Omental fat pad (tissue), 4 donors: ENCODE data around the gene LDLRAD2. TPM values are rescaled to one million over a fixed set of nuclear protein-coding genes. Genes with fewer than 3 reads are reported as not detected.
A peak's percentile ranks its signal among the peaks of the same experiment; 100 is the strongest.
"Not testable (repeated sequence)": the region's sequence is repeated elsewhere in the genome, so short reads cannot be mapped to it uniquely, and the experiment has no call there.

ENCODE experiments used
- ATAC-seq: fragments of 150-250 bp; one replicate; pipeline ENCODE4 v1.9.1; 2016; ENCODE audit warnings: mild to moderate bottlenecking, moderate library complexity; ENCODE audit not compliant: low FRiP score
- DNase-seq: peaks from one replicate; pipeline ENCODE4 v3.0.0-alpha.2; 2019; ENCODE audit warnings: low spot score
- total RNA-seq, 4 donors: library from RNA; depleted of rRNA; stranded (reverse); fragments of >200 nt; gene quantifications; one replicate each; pipeline ENCODE4 v1.1.0, GENCODE V29; 2016
- TF ChIP-seq, protein P1 (sequence below), 3 donors: fragments of 450-650 bp; IDR thresholded peaks; one replicate each; pipeline ENCODE4 v1.5.1; 2016 to 2017; ENCODE audit warnings: antibody characterized with exemption in 3 of 3, mild to moderate bottlenecking in 3 of 3, moderate library complexity in 2 of 3

The LDLRAD2 gene
- total RNA-seq, 4 donors from 2014 or later = not detected

DNA sequence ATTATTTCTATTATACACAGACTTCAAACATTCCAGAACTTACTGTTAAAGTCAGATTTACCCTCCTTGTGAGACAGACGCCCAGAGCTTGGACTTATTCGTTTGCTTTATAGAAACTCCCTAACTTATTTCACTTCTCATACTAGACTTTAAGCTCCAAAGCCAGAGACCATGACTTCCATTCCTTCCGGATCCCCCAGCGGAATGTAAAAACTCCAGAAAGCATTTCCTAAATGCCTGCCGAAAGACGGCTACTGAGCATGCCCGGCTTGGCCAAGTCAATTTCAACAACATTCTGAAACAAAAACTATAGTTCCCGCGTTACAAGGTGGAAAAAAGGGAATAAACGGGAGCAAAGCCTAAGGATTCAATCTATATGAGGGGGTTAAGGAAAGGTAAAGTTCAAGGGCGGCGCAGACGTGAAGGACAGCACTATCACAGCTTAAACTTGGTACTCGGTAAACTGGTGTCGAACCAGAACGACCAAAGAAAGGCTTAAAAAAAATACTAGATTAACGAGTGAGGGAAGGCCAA, 30.2 kb upstream of the LDLRAD2 start:
- ATAC-seq (no peak), DNase-seq (no peak)
- TF ChIP-seq, protein P1, sequence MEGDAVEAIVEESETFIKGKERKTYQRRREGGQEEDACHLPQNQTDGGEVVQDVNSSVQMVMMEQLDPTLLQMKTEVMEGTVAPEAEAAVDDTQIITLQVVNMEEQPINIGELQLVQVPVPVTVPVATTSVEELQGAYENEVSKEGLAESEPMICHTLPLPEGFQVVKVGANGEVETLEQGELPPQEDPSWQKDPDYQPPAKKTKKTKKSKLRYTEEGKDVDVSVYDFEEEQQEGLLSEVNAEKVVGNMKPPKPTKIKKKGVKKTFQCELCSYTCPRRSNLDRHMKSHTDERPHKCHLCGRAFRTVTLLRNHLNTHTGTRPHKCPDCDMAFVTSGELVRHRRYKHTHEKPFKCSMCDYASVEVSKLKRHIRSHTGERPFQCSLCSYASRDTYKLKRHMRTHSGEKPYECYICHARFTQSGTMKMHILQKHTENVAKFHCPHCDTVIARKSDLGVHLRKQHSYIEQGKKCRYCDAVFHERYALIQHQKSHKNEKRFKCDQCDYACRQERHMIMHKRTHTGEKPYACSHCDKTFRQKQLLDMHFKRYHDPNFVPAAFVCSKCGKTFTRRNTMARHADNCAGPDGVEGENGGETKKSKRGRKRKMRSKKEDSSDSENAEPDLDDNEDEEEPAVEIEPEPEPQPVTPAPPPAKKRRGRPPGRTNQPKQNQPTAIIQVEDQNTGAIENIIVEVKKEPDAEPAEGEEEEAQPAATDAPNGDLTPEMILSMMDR (IDR thresholded peaks at IDR 0.05) = no peak

DNA sequence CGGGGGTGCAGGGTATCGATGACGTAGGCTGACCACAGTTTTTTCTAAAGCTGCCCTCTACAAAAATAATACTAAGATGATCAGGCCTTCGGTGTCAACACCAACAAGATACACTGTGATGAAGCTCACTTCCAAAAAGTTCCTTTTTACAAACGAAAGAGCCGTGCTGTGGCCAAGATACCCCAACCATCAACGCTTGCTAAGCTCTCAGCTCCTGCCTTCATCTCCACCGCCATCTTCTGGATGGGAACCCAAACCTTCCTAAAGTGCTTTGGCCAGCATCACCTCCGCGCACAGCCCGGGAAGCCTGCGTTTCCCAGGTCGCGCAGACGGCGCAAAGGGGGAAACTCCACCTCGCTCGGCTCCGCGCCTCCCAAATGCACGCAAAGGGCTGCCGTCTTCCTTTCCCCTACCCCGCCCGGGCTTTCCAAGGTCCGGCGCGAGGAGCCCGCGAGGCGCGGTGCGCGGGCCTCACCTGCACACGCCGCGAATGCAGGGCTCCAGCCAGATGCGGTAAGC, 29.7 kb upstream of the LDLRAD2 start:
- ATAC-seq = no peak
- TF ChIP-seq, protein P1 (IDR thresholded peaks at IDR 0.05) = no peak
- DNase-seq = no peak

DNA sequence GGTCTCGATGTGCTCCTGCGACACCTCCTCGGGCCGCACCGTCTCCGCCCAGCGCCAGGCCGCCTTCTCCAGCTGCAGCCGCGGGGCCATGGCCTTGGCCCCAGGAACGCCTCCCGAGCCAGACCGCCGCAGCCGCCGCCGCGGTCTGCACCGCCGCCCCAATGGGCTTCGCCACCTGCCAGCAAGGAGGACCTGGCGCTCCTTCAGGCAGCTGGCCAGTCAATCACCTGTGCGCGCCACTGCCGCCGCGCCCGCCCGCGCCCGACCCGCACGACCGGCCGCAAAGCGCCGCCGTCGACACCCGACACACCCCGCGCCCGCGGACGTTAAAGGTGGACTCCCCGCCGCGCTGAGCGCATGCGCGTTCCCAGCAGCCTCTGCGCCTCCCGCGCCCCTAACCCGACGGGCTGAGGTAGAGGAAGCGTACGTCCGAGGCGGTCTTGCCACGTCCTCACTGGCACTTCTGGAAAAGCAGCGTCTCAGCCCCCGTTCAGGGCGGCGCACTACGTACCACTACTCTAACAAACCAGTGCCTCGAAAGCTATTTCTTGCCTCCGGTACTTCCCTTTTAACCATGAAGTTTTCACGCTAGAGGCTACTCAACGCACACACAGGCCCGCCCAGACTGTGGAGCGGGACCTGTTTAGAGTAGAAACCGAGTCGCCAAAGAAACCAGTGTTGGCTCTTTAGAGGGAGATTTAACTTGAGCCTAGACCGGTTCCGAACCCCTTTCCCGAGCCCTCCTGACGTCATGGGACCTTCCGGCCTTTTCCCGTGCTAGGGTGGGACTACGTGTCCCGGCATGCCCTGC, 29.0 kb upstream of the LDLRAD2 start, which contains the start of gene USP48:
Gene USP48, minus strand, starts transcription at position 282 of the 811 bp plus-strand sequence. Its CDS starts 192 bp downstream, at position 90.
- TF ChIP-seq, protein P1 (IDR thresholded peaks at IDR 0.05) = no peak
- DNase-seq (peak; percentile 83), ATAC-seq (peak; percentile 97)

DNA sequence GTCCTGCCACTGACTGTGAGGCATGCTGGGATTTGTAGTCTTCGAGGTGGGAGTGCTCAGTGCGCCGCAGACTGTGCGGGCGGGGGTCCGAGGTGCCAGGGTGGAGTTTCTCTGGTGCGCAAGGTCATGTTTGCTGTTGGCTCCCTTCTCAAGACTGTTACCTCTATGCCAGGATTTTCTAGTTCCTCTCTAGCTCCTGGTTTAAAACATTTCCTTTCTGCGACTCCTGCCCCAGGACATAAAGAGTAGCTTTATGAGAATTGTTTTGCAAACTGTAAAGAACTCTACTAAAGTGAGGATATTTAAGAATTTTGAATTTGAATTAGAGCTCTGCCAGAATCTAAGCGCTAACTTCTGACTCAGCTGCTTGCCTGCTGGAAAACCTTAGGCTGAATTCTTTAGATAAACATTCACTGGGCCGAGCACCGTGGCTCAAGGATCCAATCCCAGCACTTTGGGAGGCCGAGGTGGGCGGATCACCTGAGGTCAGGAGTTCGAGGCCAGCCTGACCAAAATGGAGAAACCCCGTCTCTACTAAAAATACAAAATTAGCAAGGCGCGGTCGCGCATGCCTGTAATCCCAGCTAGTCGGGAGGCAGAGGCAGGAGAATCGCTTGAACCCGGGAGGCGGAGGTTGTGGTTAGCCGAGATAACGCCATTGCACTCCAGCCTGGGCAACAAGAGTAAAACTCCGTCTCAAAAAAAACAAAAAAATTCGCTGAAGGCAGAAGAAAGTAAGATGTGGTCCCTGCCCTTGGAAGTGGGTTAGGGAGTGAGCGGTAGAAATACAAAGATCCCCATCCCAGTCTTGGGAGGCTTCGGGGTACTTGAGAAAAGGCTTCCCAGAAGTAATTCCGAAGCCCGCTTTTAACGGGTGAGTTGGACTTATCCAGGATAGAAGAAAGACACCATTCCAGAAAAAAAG, 28.1 kb upstream of the LDLRAD2 start:
- TF ChIP-seq, protein P1 (IDR thresholded peaks at IDR 0.05) = no peak
- ATAC-seq (peak; percentile 35), DNase-seq (no peak)

DNA sequence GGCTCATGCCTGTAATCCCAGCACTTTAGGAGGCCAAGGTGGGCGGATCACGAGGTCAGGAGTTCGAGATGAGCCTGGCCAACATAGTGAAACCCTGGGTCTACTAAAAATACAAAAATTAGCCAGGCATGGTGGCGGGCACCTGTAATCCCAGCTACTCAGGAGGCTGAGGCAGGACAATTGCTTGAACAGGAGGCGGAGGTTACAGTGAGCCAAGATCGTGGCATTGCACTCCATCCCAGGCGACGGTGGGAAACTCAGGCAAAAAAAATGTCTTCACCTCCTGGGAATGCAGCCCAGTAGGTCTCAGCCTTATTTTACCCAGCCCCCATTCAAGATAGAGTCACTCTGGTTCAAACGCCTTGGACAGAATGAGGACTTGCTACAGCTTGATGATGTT, 26.3 kb upstream of the LDLRAD2 start:
- ATAC-seq, DNase-seq: not testable (repeated sequence)

DNA sequence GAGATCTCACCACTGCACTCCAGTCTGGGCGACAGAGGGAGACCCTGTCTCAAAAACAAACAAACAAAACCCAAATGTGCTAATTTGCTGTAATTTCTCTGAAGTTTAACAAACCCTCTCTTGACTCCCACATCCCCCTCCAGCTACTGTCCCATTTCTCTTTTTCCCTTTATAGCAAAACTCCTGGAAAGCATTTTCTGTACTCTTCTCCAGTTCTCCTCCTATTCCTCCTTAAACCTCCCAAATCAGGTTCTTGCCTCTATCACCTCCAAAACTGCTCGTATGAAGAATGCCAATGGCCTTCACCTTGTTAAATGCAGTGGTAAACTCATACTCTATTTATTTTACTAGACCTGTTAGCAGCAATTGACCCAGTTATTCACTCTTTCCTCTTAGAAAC, 25.4 kb upstream of the LDLRAD2 start:
- DNase-seq (no peak), ATAC-seq (no peak)
- TF ChIP-seq, protein P1 (IDR thresholded peaks at IDR 0.05) = no peak

DNA sequence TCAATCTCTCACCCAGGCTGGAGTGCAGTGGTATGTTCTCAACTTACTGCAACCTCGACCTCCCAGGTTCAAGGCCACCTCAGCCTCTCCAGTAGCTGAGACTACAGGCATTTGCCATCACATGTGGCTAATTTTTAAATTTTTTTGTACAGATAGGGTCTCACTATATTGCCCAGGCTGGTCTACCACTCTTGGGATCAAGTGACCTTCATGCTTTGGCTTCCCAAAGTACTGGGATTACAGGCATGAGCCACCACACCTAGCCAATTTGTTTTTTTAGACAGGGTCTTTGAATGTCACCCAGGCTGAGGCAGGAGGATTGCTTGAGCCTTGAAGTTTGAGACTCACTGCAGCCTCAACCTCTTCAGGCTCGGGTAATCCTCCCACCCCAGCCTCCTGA, 19.0 kb upstream of the LDLRAD2 start:
- TF ChIP-seq, protein P1 (IDR thresholded peaks at IDR 0.05) = no peak
- ATAC-seq (no peak), DNase-seq (no peak)
